Measurements from ENCODE around the gene GOSR1. TPM values are rescaled to one million over a fixed set of nuclear protein-coding genes. Genes with fewer than 3 reads are reported as not detected.
"Not testable (repeated sequence)": the region's sequence is repeated elsewhere in the genome, so short reads cannot be mapped to it uniquely, and the experiment has no call there.

Gene GOSR1
- total RNA-seq, 1 experiment from 2014 or later = 23.3 TPM

DNA sequence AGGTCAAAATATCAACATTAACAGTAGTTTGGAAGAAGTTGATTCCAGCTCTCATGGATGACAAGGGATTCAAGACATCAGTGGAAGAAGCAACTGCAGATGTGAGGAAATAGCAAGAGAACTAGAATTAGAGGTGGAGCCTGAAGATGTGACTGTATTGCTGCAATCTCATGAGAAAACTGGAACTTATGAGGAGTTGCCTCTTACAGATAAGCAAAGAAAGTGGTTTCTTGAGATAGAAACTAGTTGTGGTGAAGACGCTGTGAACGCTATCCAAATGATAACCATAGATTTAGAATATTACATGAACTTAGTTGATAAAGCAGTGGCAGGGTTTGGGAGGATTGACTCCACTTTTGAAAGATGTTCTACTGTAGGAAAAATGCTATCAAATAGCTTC is 67.8 kb downstream of the GOSR1 start:
- no peak for DNase-seq (ENCODE audit: low read depth)

DNA sequence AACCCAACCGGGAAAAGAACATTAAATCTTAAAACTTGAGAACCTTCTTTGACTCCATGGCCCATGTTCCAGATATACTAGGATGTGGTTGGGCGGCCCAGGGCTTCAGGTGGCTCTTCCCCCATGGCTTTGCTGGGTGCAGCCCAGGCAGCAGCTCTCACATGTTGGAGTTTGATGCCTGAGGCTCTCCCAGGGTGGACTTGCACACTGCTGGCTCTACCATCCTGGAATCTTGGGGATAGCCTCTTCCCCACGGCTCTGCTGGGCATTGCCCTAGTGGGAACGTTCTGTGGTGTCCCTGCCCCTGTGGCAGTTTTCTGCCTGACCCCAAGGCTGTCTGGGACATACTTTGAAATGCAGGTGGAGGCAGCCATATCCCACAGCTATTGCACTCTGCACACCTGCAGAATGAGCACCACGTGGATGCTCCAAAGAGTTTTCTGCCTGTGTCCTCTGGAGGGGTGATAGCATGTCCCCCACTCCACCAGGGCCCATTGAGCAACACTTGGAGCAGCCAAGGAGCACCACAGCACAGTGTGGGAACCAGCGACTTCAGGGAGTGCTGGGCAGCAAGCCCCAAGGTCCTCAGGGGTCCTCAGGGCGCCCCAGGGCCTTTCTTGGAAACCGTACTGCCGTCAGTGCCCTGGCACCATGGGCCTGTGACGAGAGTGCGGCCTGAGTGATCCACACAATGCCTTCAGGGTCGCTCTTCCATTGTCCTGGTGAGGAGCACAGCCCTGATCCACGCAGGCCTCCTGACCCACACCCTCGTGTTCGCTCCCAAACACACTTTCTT is 70.8 kb downstream of the GOSR1 start:
- DNase-seq (ENCODE audit: low read depth) = no peak

- DNase-seq (ENCODE audit: low read depth) = not testable (repeated sequence)
Observed at GRCh38 chr17:30549181-30549580, 72.0 kb downstream of the GOSR1 start.

DNA sequence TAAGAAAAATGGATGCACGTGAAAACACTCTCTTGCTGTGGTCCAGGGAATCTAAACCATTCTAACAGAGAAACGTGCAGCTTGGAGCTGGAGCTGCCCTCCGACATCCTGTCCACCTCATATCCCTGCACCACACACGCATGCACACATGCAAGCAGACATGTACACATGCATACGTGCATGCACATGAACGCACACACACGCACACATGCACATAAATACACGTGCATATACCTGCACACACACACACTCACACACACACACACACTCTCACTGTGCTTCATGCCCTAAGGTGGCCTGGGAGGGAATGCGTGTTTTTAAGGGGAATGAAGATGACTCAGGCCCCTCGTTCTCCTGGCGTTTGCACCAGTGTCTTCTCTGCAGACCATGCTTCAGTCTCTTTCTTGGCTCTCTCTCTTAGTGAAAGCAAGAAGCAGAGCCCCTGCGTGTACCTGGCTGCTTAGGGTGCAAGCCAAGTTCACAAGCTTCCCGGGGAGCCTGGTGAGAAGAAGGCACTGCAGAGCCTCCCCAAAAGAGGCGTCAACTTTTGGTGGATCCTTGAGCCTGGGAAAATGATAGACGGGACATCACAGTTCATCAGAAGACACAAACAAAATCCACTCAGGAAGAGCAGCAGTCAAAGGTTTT is 72.8 kb downstream of the GOSR1 start:
- peak; percentile 52 for DNase-seq (ENCODE audit: low read depth)

- DNase-seq (ENCODE audit: low read depth) = peak; percentile 88
Observed at GRCh38 chr17:30550512-30551273, 73.5 kb downstream of the GOSR1 start.

DNA sequence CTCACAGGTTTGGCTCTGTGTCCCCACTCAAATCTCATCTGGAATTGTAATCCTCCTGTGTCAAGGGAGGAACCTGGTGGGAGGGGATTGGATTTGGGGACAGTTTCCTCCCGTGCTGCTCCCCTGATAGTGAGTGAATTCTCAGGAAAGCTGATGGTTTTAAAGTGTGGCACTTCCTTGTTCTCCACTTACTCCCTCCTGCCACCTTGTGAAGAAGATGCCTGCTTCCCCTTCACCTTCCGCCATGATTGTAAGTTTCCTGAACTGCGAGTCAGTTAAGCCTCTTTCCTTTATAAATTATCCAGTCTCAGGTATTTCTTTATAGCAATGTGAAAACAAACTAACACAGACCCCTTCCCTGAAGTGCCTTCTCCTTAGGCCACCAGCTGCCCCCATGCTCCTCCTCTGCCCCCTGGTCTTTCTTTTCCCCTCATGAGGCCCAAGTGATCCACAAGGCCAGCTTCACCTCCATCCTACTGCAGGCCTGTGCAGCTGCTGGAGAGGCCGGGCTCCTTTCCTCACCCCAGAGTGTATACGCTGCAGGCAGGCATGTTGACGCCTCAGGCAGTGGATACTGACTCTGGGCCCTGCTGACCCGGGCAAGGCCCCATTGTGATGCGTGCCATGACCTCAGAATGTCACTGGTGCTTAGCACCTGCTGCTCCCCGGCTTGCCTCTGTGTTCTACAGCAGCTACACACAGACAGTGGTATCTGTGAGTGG is 74.2 kb downstream of the GOSR1 start:
- not testable (repeated sequence) for DNase-seq (ENCODE audit: low read depth)

DNA sequence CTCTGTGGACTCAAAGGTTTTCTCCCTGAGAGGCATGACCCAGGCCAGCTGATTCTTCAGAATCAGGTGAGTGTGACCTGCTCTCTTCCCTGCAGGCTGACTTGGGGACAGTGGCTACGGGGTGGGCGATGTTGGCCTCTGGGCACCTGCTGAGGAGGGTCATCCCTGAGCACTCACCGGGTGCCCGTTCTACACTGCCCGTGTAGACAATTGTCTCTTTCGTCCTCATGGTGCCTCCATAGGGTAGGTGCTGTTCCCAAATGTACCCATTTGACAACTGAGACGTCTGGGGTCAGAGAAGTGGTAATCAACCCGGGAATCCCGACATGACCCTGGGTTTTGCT is 74.8 kb downstream of the GOSR1 start:
- no peak for DNase-seq (ENCODE audit: low read depth)

GRCh38 chr17:30552994-30553566 is 75.9 kb downstream of the GOSR1 start:
- no peak for DNase-seq (ENCODE audit: low read depth)

DNA sequence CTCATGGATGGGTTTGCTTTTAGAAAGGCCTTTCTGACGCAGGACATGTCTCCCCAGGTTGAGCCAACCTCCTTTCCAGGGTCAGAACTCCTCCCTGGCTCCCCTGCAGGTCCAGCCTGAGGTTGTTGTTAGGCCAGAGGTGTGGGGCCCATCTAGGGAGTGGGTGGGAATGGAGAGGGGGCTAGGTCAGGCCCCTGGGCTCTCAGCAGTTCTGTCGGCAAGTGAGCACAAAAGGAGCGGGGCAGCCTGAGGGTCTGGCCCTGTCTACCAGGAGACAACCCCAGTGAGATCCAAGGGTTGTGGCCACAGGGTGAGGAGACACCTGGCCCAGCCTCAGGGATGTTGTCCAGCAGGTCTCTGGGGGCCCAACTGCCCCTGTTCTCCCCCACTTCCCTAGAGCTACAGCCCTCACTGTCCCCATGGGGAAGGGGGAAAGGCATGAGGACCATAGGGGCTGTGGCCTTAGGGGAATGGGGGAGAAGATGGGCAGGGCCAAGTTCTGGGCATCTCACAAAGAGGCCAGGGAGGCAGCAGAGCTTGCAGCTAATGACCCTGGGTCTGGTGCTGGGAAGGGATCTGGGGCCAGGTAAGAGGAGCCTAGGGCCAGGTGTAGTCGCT is 76.7 kb downstream of the GOSR1 start:
- DNase-seq (ENCODE audit: low read depth) = not testable (repeated sequence)

GRCh38 chr17:30554839-30555751 is 77.9 kb downstream of the GOSR1 start:
- peak; percentile 18 for DNase-seq (ENCODE audit: low read depth)

DNA sequence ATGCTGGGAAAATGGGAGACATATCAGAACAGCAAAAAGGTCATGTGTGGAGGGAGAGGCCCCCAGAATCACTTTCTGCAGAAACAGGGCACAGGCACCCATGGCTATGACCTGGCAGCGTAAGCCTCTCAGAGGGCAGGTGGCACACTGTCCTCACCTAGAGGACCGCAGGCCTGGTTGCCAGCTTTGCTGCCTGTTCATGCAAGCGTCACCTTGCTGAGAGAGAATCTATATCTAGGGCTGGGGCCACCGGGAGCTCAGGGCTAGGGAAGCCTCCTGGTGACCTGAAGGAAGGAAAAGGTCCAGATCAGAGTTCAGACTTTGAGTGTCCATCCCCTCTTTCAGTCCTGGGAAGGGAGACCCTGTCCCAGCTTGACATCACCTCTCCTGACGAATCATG is 78.7 kb downstream of the GOSR1 start:
- DNase-seq (ENCODE audit: low read depth) = no peak

GRCh38 chr17:30556374-30557332 is 79.4 kb downstream of the GOSR1 start:
- no peak for DNase-seq (ENCODE audit: low read depth)

DNA sequence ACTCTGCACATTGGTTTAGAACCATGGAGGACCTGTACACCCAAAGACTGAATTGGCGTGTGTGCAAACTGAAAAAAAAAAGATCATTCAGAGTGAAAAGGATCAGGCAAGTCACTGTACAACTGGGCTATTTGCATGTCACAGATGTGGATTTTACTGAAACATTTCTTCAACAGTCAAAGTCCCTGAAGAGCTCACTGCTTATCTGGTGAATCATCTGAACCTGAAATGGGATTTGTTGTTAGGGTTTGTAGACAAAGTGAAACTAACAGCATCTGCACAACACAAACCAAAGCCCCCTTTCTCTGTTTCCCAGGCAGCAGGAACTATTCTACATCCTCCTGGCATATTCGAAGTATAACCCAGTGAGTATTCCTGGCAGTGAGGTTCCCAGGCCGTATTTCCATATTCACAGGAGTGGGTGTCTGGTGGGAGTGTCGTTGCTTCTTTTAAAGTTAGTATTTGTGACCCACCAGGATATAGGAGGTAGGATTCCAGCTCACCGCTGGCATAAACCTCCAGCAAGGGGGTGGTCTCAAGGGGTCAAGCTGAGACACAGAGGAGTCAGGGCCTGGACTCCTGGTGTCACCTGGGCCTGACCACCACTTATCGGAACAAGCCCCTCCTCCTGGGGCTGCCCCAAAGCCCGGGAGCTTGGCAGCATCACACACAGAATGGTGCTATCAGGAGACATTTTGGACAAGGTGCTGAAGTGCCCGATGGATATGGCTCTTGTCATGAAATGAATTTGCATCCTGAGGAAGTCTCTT is 80.9 kb downstream of the GOSR1 start:
- peak; percentile 28 for DNase-seq (ENCODE audit: low read depth)

GRCh38 chr17:30558686-30559545 is 81.7 kb downstream of the GOSR1 start:
- DNase-seq (ENCODE audit: low read depth) = no peak

GRCh38 chr17:30559656-30560055 is 82.4 kb downstream of the GOSR1 start:
- DNase-seq (ENCODE audit: low read depth) = no peak

GRCh38 chr17:30560117-30561026 is 83.2 kb downstream of the GOSR1 start:
- DNase-seq (ENCODE audit: low read depth) = not testable (repeated sequence)

Measured in RPMI7951 (cell line).